Right lobe of liver (tissue), 6 donors: ENCODE measurements around the gene SMPD3. TPM values are rescaled to one million over a fixed set of nuclear protein-coding genes. Genes with fewer than 3 reads are reported as not detected.

Source experiments
- ATAC-seq, 4 donors: fragments of 200-7000 bp; cut with Tn5 transposase; one replicate each; pipeline ENCODE4 v1.9.1; 2020; ENCODE audit warnings: mild to moderate bottlenecking in 4 of 4, moderate library complexity in 4 of 4
- DNase-seq, 3 donors: peaks; one replicate each; pipeline ENCODE4 v3.0.0-alpha.2; 2020
- H3K27ac ChIP-seq, 3 donors: fragments of 200-600 bp; one replicate each; pipeline ENCODE4 v1.8.0; 2022
- H3K27me3 ChIP-seq, 2 donors: fragments of 200-600 bp; one replicate each; pipeline ENCODE4 v1.8.0; 2022
- H3K36me3 ChIP-seq, 4 donors: fragments of 200-600 bp; sonication (generic) in 1 of 4; one replicate each; pipeline versions ENCODE4 v1.5.1 to v1.8.0; 2017 to 2022; ENCODE audit warnings: control low read depth in 1 of 4
- H3K4me1 ChIP-seq, 4 donors: fragments of 200-600 bp; sonication (generic) in 1 of 4; one replicate each; pipeline versions ENCODE4 v1.5.1 to v1.8.0; 2017 to 2022; ENCODE audit warnings: control low read depth in 1 of 4
- H3K4me3 ChIP-seq, 3 donors: fragments of 200-600 bp; one replicate each; pipeline ENCODE4 v1.8.0; 2022
- H3K9me3 ChIP-seq, 4 donors: fragments of 200-600 bp; sonication (generic) in 1 of 4; one replicate each; pipeline versions ENCODE4 v1.5.1 to v1.8.0; 2017 to 2022; ENCODE audit warnings: control low read depth in 1 of 4
- POLR2A ChIP-seq: fragments of 450-650 bp; IDR thresholded peaks from one replicate; pipeline ENCODE4 v1.6.1; 2017; ENCODE audit warnings: antibody characterized with exemption, mild to moderate bottlenecking
- WGBS: methylation state at CpG from one replicate; pipeline ENCODE4 v1.1.6; 2018; ENCODE audit warnings: low coverage, low lambda C conversion rate; ENCODE audit not compliant: insufficient coverage; ENCODE audit errors: missing lambda C conversion rate; 5-methylcytosine and 5-hydroxymethylcytosine counted together
- intact Hi-C, 2 donors: fragments of 100-400 bp; cut with DNase I; formaldehyde crosslinking; loops; one replicate each; pipeline versions ENCODE4 v1.11.2 to v1.14.1; 2022
- total RNA-seq, 6 experiments: library from RNA; depleted of rRNA in 2 of 6; stranded (reverse); fragments of >200 nt in 2 of 6; fragmentation: NEBNext Ultra II Directional in 3 of 6; extraction: Animal tissue kit (Norgen Biotek cat#: 25700) in 3 of 6; gene quantifications; one replicate each; pipeline versions ENCODE4 v1.1.0 to v1.2.4, GENCODE V29; 2016 to 2023
- TF ChIP-seq, protein P1 (sequence below), 4 donors: fragments of 200-600 bp in 3 of 4; fragments of 450-650 bp in 1 of 4; IDR thresholded peaks; one replicate each; pipeline versions ENCODE4 v1.5.1 to v1.8.0; 2016 to 2022; ENCODE audit warnings: antibody characterized with exemption in 4 of 4, mild to moderate bottlenecking in 2 of 4
- donor health status: DM: no; HTN: yes; CAD: no.
- donor health status: DM: no; HTN: no; CAD: no.
- donor health status: DM: no; HTN: no; CAD: no.
- donor health status: DM: no; HTN: yes; CAD: no.
- donor health status: DM: no; HTN: yes; CAD: no.

SMPD3 gene
- total RNA-seq, 6 experiments from 2014 or later, result 0.18 to 27.2 (median 5.0) TPM

DNA sequence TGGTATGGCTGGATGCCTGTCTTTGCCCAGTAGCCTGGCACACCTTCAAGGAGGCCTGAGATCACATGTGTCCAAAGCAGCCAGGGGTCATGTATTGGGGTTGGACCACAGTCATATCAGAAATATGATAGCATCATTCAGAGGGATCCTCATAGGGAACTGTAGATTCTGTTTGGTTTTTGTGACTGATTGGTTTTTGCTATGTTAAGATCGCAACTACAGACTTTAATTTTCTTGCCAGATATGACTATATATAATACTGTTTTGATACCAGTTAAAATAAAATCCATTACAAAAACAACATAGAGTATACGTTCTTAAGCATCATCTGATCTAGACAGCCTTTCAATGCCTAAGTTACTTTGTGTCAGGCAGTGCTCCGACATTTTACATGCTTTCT lies 11.8 kb upstream of the SMPD3 start:
- TF ChIP-seq POLR2A, result no peak
- TF ChIP-seq, protein P1, sequence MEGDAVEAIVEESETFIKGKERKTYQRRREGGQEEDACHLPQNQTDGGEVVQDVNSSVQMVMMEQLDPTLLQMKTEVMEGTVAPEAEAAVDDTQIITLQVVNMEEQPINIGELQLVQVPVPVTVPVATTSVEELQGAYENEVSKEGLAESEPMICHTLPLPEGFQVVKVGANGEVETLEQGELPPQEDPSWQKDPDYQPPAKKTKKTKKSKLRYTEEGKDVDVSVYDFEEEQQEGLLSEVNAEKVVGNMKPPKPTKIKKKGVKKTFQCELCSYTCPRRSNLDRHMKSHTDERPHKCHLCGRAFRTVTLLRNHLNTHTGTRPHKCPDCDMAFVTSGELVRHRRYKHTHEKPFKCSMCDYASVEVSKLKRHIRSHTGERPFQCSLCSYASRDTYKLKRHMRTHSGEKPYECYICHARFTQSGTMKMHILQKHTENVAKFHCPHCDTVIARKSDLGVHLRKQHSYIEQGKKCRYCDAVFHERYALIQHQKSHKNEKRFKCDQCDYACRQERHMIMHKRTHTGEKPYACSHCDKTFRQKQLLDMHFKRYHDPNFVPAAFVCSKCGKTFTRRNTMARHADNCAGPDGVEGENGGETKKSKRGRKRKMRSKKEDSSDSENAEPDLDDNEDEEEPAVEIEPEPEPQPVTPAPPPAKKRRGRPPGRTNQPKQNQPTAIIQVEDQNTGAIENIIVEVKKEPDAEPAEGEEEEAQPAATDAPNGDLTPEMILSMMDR (IDR thresholded peaks at IDR 0.05), result no peak
- DNase-seq (no peak), ATAC-seq (no peak)
- Histone ChIP-seq H3K27me3 (no peaks in the 10 kb centered on the region), H3K27ac (no peak overlapping the region), H3K4me3 (no peak overlapping the region), H3K9me3 (no peaks in the 10 kb centered on the region), H3K4me1 (no peaks in the 10 kb centered on the region), H3K36me3 (no peaks in the 10 kb centered on the region)
- intact Hi-C loops, result loop anchor here in 1 of 2 donors (5.0 kb wide), 1 partner anchor 42 kb away; no protein-coding TSS in a partner anchor
- 80% methylated on average over 3 of the region's 3 CpGs for WGBS

DNA sequence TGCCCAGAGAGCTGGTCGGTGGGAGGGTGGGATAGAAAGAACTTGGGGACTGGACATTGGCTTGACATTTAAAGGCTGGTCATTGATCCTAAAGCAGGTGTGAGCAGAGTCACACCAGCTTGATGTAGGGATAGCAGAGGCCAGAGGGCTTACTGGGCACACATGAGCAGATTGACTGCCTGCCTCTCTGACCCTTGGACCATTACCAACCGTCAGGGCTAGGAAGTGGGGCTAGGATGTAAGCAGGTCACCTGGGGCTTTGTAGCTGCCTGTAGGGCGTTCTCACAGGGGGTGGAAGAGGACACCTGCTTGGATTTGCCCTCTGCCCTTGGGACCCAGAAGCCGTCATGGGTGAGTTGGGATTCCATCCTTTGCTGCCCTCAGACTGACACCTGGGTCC lies 11.1 kb upstream of the SMPD3 start:
- TF ChIP-seq POLR2A, result no peak
- TF ChIP-seq, protein P1 (IDR thresholded peaks at IDR 0.05), result no peak
- Histone ChIP-seq H3K4me3 (no peak overlapping the region), H3K4me1 (no peaks in the 10 kb centered on the region), H3K9me3 (no peaks in the 10 kb centered on the region), H3K27ac (no peak overlapping the region), H3K36me3 (no peaks in the 10 kb centered on the region), H3K27me3 (no peaks in the 10 kb centered on the region)
- no peak for DNase-seq
- intact Hi-C loops, result no loop called here
- ATAC-seq, result no peak
- WGBS, result 67% methylated on average over 1 of the region's 4 CpGs

DNA sequence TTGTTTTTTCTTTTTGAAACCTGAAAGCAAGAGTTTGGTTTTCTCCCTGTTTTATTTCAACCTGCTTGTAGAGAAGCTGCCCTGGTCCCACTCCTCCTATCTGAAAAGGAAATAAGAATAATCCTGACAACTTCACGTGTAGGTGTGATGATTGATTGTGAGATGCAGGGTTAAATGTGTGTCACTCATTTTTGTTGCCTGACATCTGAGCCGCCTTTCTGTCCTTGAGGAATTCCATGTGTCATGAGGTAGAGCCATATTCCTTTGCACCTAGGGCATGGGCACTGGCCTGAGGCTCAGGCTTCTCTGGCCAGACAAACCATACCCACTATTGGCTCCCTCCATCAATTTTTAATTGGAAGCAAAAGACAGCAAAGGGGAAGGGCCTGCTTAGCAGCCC lies 10.2 kb upstream of the SMPD3 start:
- intact Hi-C loops, result no loop called here
- H3K27me3 ChIP-seq, result no peaks in the 10 kb centered on the region
- no peak for TF ChIP-seq POLR2A
- TF ChIP-seq, protein P1 (IDR thresholded peaks at IDR 0.05), result no peak

DNA sequence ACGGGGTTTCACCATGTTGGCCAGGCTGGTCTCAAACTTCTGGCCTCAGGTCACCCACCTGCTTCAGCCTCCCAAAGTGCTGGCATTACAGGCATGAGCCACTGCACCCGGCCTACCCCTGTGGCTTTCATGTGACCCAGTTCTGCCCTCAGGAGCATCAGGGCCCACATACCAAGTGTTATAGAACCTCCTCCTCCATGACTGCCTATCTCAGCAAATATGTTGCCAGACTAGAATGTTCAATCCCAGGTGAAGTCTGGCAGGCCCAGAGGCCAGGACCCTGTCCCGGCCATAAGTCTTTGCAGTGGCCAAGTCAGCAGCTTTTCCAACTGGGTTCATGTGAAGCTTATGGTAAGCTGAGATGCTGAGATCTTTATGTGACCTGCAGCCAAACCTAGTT lies 9.8 kb upstream of the SMPD3 start:
- Histone ChIP-seq H3K36me3 (no peaks in the 10 kb centered on the region), H3K4me3 (no peak overlapping the region), H3K27me3 (no peaks in the 10 kb centered on the region), H3K9me3 (no peaks in the 10 kb centered on the region), H3K4me1 (no peaks in the 10 kb centered on the region), H3K27ac (no peak overlapping the region)
- DNase-seq, result no peak
- no peak for ATAC-seq
- TF ChIP-seq, protein P1 (IDR thresholded peaks at IDR 0.05), result no peak
- WGBS, result no CpG with 5 or more reads among the region's 3 CpGs
- intact Hi-C loops, result no loop called here

More for the DNA sequence above, 10.2 kb upstream of the SMPD3 start:
- 72% methylated on average over 2 of the region's 2 CpGs for WGBS
- Histone ChIP-seq H3K4me1 (no peaks in the 10 kb centered on the region), H3K4me3 (no peak overlapping the region), H3K9me3 (no peaks in the 10 kb centered on the region), H3K27ac (no peak overlapping the region), H3K36me3 (no peaks in the 10 kb centered on the region)
- ATAC-seq (no peak), DNase-seq (no peak)

DNA sequence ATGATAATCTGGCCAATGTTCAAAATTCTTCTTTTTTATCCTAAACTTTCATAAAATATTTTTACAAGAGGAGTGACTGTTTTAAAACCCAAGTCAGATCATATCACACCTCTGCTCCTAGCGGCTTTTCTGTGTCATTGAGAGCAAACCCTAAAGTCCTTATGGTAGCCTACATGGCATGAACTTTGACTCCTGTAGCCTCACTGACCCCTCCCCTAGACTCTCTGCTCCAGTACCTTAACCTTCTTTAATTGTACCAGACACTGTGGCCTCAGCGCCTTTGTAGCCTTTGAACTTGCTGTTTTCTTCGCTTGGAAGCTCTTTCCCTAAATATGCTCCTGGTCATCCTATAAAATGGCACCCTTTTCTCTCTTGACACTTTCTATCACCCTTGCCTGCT lies 7.3 kb upstream of the SMPD3 start:
- TF ChIP-seq POLR2A, result no peak
- TF ChIP-seq, protein P1 (IDR thresholded peaks at IDR 0.05), result no peak
- Histone ChIP-seq H3K9me3 (no peaks in the 10 kb centered on the region), H3K36me3 (no peaks in the 10 kb centered on the region), H3K27ac (no peak overlapping the region), H3K4me3 (no peak overlapping the region), H3K27me3 (no peaks in the 10 kb centered on the region), H3K4me1 (no peaks in the 10 kb centered on the region)
- 95% methylated on average over 3 of the region's 3 CpGs for WGBS
- DNase-seq, result no peak
- ATAC-seq, result no peak
- intact Hi-C loops, result no loop called here
